Suprapubic skin (tissue), 4 donors: Measurements from ENCODE around the gene FNDC7. TPM values are rescaled to one million over a fixed set of nuclear protein-coding genes. Genes with fewer than 3 reads are reported as not detected.
A peak's percentile ranks its signal among the peaks of the same experiment; 100 is the strongest.

Experiments used
- DNase-seq, 2 donors: peaks; one replicate each; pipeline ENCODE4 v3.0.0-alpha.2; 2019; ENCODE audit warnings: low spot score in 2 of 2
- H3K27ac ChIP-seq: fragments of 200-600 bp; sonication (generic); one replicate; pipeline ENCODE4 v1.5.1; 2019
- H3K27me3 ChIP-seq: fragments of 200-600 bp; sonication (generic); one replicate; pipeline ENCODE4 v1.5.1; 2019
- H3K36me3 ChIP-seq: fragments of 200-600 bp; sonication (generic); one replicate; pipeline ENCODE4 v1.5.1; 2019
- H3K4me1 ChIP-seq: fragments of 200-600 bp; sonication (generic); one replicate; pipeline ENCODE4 v1.5.1; 2019
- H3K4me3 ChIP-seq: fragments of 200-600 bp; sonication (generic); one replicate; pipeline ENCODE4 v1.5.1; 2019; ENCODE audit warnings: mild to moderate bottlenecking
- H3K9me3 ChIP-seq: fragments of 200-600 bp; sonication (generic); one replicate; pipeline ENCODE4 v1.5.1; 2019
- CTCF ChIP-seq, 2 donors: fragments of 200-600 bp in 1 of 2; fragments of 450-650 bp in 1 of 2; sonication (generic) in 1 of 2; IDR thresholded peaks; one replicate each; pipeline ENCODE4 v1.5.1; 2016 to 2019; ENCODE audit warnings: antibody characterized with exemption in 2 of 2, mild to moderate bottlenecking in 1 of 2, moderate library complexity in 1 of 2
- EP300 ChIP-seq: sonication (generic); formaldehyde crosslinking; IDR thresholded peaks from one replicate; pipeline ENCODE4 v1.6.1; 2017; ENCODE audit warnings: antibody characterized with exemption
- POLR2A ChIP-seq, 2 donors: fragments of 450-650 bp; IDR thresholded peaks; one replicate each; pipeline ENCODE4 v1.6.1; 2017; ENCODE audit warnings: antibody characterized with exemption in 2 of 2, mild to moderate bottlenecking in 2 of 2, moderate library complexity in 2 of 2
- POLR2AphosphoS5 ChIP-seq, 3 donors: sonication (generic); formaldehyde crosslinking; IDR thresholded peaks; one replicate each; pipeline ENCODE4 v1.6.1; 2017; ENCODE audit warnings: antibody characterized with exemption in 3 of 3
- WGBS: methylation state at CpG from one replicate; pipeline ENCODE4 v1.1.5; 2018; 5-methylcytosine and 5-hydroxymethylcytosine counted together
- total RNA-seq, 4 donors: library from RNA; depleted of rRNA; stranded (reverse); fragments of >200 nt; gene quantifications; one replicate each; pipeline ENCODE4 v1.1.0, GENCODE V29; 2016

The FNDC7 gene
- total RNA-seq, 4 donors from 2014 or later: 0.24 TPM; not detected in 3

GRCh38 chr1:108729481-108729880 is 16.8 kb downstream of the FNDC7 start:
- Histone ChIP-seq H3K27ac (no peak overlapping the region), H3K27me3 (peaks cover 5% of the 10 kb centered on the region), H3K4me3 (no peak overlapping the region), H3K9me3 (no peaks in the 10 kb centered on the region), H3K4me1 (no peaks in the 10 kb centered on the region), H3K36me3 (no peaks in the 10 kb centered on the region)
- 89% methylated on average over 4 of the region's 4 CpGs for WGBS
- no peak for DNase-seq
- TF ChIP-seq EP300: no peak
- TF ChIP-seq POLR2AphosphoS5 (IDR thresholded peaks at IDR 0.05): no peak

GRCh38 chr1:108732398-108732797 is 19.7 kb downstream of the FNDC7 start:
- H3K9me3 ChIP-seq: no peaks in the 10 kb centered on the region
- no peak for DNase-seq
- H3K36me3 ChIP-seq: no peaks in the 10 kb centered on the region
- H3K4me1 ChIP-seq: no peaks in the 10 kb centered on the region
- TF ChIP-seq CTCF (IDR thresholded peaks at IDR 0.05): no peak
- no peak for TF ChIP-seq POLR2A (IDR thresholded peaks at IDR 0.05)
- TF ChIP-seq POLR2AphosphoS5 (IDR thresholded peaks at IDR 0.05): no peak
- TF ChIP-seq EP300: no peak
- peaks cover 4% of the 10 kb centered on the region for H3K27me3 ChIP-seq
- no peak overlapping the region for H3K27ac ChIP-seq
- H3K4me3 ChIP-seq: no peak overlapping the region
- 94% methylated on average over 1 of the region's 1 CpG for WGBS

- Histone ChIP-seq H3K27ac (no peak overlapping the region), H3K4me3 (no peak overlapping the region), H3K4me1 (no peaks in the 10 kb centered on the region), H3K27me3 (no peaks in the 10 kb centered on the region), H3K9me3 (no peaks in the 10 kb centered on the region), H3K36me3 (no peaks in the 10 kb centered on the region)
- 95% methylated on average over 1 of the region's 1 CpG for WGBS
- TF ChIP-seq POLR2A (IDR thresholded peaks at IDR 0.05): no peak
- no peak for TF ChIP-seq EP300
- no peak for TF ChIP-seq POLR2AphosphoS5 (IDR thresholded peaks at IDR 0.05)
- TF ChIP-seq CTCF (IDR thresholded peaks at IDR 0.05): no peak
- DNase-seq: no peak
These were observed 21.6 kb downstream of the FNDC7 start for GRCh38 chr1:108734171-108734865.

- Histone ChIP-seq H3K4me3 (no peak overlapping the region), H3K36me3 (no peaks in the 10 kb centered on the region), H3K27ac (no peak overlapping the region), H3K4me1 (no peaks in the 10 kb centered on the region), H3K9me3 (no peaks in the 10 kb centered on the region), H3K27me3 (no peaks in the 10 kb centered on the region)
- TF ChIP-seq POLR2AphosphoS5 (IDR thresholded peaks at IDR 0.05): no peak
- no peak for TF ChIP-seq EP300
- no peak for TF ChIP-seq POLR2A (IDR thresholded peaks at IDR 0.05)
- no peak for TF ChIP-seq CTCF (IDR thresholded peaks at IDR 0.05)
- 73% methylated on average over 5 of the region's 6 CpGs for whole genome bisulfite sequencing
- no peak for DNase-seq
These were observed 29.5 kb downstream of the FNDC7 start for GRCh38 chr1:108742253-108742652.

- Histone ChIP-seq H3K9me3 (no peaks in the 10 kb centered on the region), H3K4me3 (peak overlapping the region; percentile 85), H3K36me3 (no peaks in the 10 kb centered on the region), H3K4me1 (peaks cover 19% of the 10 kb centered on the region), H3K27ac (peak overlapping the region; percentile 98), H3K27me3 (no peaks in the 10 kb centered on the region)
- DNase-seq: no peak
- WGBS: 39% methylated on average over 3 of the region's 3 CpGs
- TF ChIP-seq EP300 (no peak), POLR2AphosphoS5 (IDR thresholded peaks at IDR 0.05) (no peak), POLR2A (IDR thresholded peaks at IDR 0.05) (no peak), CTCF (IDR thresholded peaks at IDR 0.05) (no peak)
These were observed 33.3 kb downstream of the FNDC7 start for GRCh38 chr1:108745980-108746381.
